Hindlimb muscle (tissue), 1 donor: ENCODE measurements around the gene AKR7A3. TPM values are rescaled to one million over a fixed set of nuclear protein-coding genes. Genes with fewer than 3 reads are reported as not detected.
"Not testable (repeated sequence)": the region's sequence is repeated elsewhere in the genome, so short reads cannot be mapped to it uniquely, and the experiment has no call there.

Experiments
- DNase-seq: peaks from one replicate; pipeline ENCODE4 v3.0.0-alpha.2; 2013
- polyA plus RNA-seq: library from polyadenylated mRNA; unstranded; fragments of 120-200 nt; gene quantifications from one replicate; pipeline ENCODE4 v1.2.1, GENCODE V29; 2013; ENCODE audit not compliant: insufficient read length

AKR7A3 gene
- polyA plus RNA-seq, 1 donor, result 1.6 TPM

- DNase-seq, result no peak
Observed at GRCh38 chr1:19287436-19288185, 959 bp downstream of the AKR7A3 start.

GRCh38 chr1:19285807-19286206 lies 2.8 kb downstream of the AKR7A3 start:
- DNase-seq, result not testable (repeated sequence)

- not testable (repeated sequence) for DNase-seq
Observed at GRCh38 chr1:19285366-19285765, 3.2 kb downstream of the AKR7A3 start.

GRCh38 chr1:19284881-19285280 lies 3.7 kb downstream of the AKR7A3 start:
- no peak for DNase-seq

GRCh38 chr1:19283891-19284290 lies 4.7 kb downstream of the AKR7A3 start:
- DNase-seq, result no peak

- DNase-seq, result no peak
Observed at GRCh38 chr1:19274636-19275035, 13.9 kb downstream of the AKR7A3 start.

- DNase-seq, result not testable (repeated sequence)
Observed at GRCh38 chr1:19273844-19274531, 14.6 kb downstream of the AKR7A3 start.

- DNase-seq, result no peak
Observed at GRCh38 chr1:19273106-19273843, 15.3 kb downstream of the AKR7A3 start.

GRCh38 chr1:19272064-19272463 lies 16.5 kb downstream of the AKR7A3 start:
- no peak for DNase-seq

- DNase-seq, result not testable (repeated sequence)
Observed at GRCh38 chr1:19270343-19270730, 18.2 kb downstream of the AKR7A3 start.

- not testable (repeated sequence) for DNase-seq
Observed at GRCh38 chr1:19269427-19270342, 18.9 kb downstream of the AKR7A3 start.

- no peak for DNase-seq
Observed at GRCh38 chr1:19268445-19268844, 20.1 kb downstream of the AKR7A3 start.

- DNase-seq, result no peak
Observed at GRCh38 chr1:19262744-19263143, 25.8 kb downstream of the AKR7A3 start.

- DNase-seq, result no peak
Observed at GRCh38 chr1:19262047-19262446, 26.5 kb downstream of the AKR7A3 start.

- DNase-seq, result no peak
Observed at GRCh38 chr1:19260211-19261138, 28.1 kb downstream of the AKR7A3 start.

- no peak for DNase-seq
Observed at GRCh38 chr1:19258353-19258752, 30.2 kb downstream of the AKR7A3 start.

GRCh38 chr1:19257178-19257914 lies 31.2 kb downstream of the AKR7A3 start:
- DNase-seq, result no peak

GRCh38 chr1:19256301-19256700 lies 32.3 kb downstream of the AKR7A3 start:
- not testable (repeated sequence) for DNase-seq

- no peak for DNase-seq
Observed at GRCh38 chr1:19255288-19255687, 33.3 kb downstream of the AKR7A3 start.

GRCh38 chr1:19254416-19254815 lies 34.2 kb downstream of the AKR7A3 start:
- no peak for DNase-seq
